ENCODE data around the gene RNF39. TPM values are rescaled to one million over a fixed set of nuclear protein-coding genes. Genes with fewer than 3 reads are reported as not detected.

Gene RNF39
- total and polyA plus RNA-seq, 2 of the 13 experiments (the other 11 are each of a cell fraction or from before 2014, with no cell fraction given) = 0.13 to 1.8 TPM

DNA sequence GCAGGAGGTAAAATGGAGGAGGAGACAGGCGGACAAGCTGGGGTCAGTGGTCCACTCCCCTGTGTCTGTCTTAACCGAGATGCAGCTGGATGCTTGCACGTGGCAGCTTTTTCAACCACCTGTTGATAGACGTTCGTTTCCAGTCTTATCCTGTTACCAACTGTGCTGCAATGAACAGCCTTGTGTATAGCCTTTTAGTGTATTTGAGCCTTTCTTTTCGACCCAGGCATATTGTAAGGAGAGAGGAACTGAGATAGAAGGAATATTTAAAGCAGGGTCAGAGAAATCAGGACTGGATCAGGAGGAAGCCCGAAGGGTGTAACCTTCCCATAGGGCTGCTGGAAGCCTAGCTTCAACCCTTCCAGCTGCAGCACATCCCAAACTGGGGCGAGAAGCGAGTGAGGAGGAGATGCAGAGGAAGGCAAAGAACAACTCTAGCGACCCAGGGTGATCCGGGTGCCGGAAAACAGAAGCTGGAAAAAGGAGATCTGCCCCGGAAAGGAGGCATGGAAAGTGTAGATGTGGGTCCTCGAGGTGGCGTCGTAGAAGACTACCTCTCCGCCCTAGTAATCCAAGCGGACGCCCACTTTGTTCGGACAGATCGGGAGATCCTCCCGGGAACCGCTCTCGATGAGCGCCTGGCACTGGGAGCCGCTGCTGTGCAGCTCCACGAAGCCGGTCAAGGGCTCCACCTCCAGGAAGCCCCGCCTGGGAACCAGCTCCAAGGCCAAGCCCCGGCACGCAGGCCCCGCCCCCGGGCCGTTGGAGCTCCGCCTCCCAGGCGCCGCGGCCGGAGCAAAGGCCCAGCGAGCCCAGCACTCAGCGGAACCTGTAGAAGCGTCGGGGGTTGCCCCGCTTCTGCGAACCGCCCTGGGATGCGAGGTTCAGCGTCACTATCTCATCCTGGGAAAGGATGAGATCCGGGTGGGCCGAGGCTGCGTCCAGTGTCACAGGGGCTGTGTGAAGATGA, 26.2 kb upstream of the RNF39 start (continued):
- TF ChIP-seq ZNF530 (CRISPR knock-in tag; IDR thresholded peaks at IDR 0.05; ENCODE audit: low read depth) (no peak), MAZ (IDR thresholded peaks at IDR 0.05; ENCODE audit: borderline replicate concordance, low read depth, low read length) (peak; percentile 45; the same call in 1 of the 2 replicates), MAZ (CRISPR knock-in tag; IDR thresholded peaks at IDR 0.05; ENCODE audit: low read depth) (peak; percentile 38), PPARG (CRISPR knock-in tag; conservative IDR thresholded peaks at IDR 0.05) (peak; percentile 26; the same call in 1 of the 2 replicates), ZBTB7A (CRISPR knock-in tag; IDR thresholded peaks at IDR 0.05) (no peak), ARID2 (CRISPR knock-in tag; IDR thresholded peaks at IDR 0.05; ENCODE audit: borderline replicate concordance) (0 out of 2 replicates have a peak, but pooled peaks have one; percentile 10), TGIF2 (CRISPR knock-in tag; IDR thresholded peaks at IDR 0.05) (peak; percentile 53; the same call in 1 of the 2 replicates), ZNF263 (CRISPR knock-in tag; IDR thresholded peaks at IDR 0.05) (no peak), ZBTB33 (CRISPR knock-in tag; IDR thresholded peaks at IDR 0.05) (0 out of 2 replicates have a peak, but pooled peaks have one; percentile 41), ELF3 (CRISPR knock-in tag; IDR thresholded peaks at IDR 0.05) (peak; percentile 90), TEF (CRISPR knock-in tag; IDR thresholded peaks at IDR 0.05) (no peak), ZBTB21 (CRISPR knock-in tag; IDR thresholded peaks at IDR 0.05) (0 out of 2 replicates have a peak, but pooled peaks have one; percentile 12), ATF1 (CRISPR knock-in tag; IDR thresholded peaks at IDR 0.05) (no peak), SATB2 (CRISPR knock-in tag; IDR thresholded peaks at IDR 0.05) (peak; percentile 25; the same call in 1 of the 2 replicates), MZF1 (CRISPR knock-in tag; IDR thresholded peaks at IDR 0.05; ENCODE audit: borderline replicate concordance) (0 out of 2 replicates have a peak, but pooled peaks have one; percentile 50), CHD2 (IDR thresholded peaks at IDR 0.05; ENCODE audit: low read depth, low read length) (no peak)
- TF ChIP-seq, protein P1, sequence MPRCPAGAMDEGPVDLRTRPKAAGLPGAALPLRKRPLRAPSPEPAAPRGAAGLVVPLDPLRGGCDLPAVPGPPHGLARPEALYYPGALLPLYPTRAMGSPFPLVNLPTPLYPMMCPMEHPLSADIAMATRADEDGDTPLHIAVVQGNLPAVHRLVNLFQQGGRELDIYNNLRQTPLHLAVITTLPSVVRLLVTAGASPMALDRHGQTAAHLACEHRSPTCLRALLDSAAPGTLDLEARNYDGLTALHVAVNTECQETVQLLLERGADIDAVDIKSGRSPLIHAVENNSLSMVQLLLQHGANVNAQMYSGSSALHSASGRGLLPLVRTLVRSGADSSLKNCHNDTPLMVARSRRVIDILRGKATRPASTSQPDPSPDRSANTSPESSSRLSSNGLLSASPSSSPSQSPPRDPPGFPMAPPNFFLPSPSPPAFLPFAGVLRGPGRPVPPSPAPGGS (CRISPR knock-in tag; IDR thresholded peaks at IDR 0.05) = no peak; the same call in 1 of the 2 replicates
- TF ChIP-seq, protein P2, sequence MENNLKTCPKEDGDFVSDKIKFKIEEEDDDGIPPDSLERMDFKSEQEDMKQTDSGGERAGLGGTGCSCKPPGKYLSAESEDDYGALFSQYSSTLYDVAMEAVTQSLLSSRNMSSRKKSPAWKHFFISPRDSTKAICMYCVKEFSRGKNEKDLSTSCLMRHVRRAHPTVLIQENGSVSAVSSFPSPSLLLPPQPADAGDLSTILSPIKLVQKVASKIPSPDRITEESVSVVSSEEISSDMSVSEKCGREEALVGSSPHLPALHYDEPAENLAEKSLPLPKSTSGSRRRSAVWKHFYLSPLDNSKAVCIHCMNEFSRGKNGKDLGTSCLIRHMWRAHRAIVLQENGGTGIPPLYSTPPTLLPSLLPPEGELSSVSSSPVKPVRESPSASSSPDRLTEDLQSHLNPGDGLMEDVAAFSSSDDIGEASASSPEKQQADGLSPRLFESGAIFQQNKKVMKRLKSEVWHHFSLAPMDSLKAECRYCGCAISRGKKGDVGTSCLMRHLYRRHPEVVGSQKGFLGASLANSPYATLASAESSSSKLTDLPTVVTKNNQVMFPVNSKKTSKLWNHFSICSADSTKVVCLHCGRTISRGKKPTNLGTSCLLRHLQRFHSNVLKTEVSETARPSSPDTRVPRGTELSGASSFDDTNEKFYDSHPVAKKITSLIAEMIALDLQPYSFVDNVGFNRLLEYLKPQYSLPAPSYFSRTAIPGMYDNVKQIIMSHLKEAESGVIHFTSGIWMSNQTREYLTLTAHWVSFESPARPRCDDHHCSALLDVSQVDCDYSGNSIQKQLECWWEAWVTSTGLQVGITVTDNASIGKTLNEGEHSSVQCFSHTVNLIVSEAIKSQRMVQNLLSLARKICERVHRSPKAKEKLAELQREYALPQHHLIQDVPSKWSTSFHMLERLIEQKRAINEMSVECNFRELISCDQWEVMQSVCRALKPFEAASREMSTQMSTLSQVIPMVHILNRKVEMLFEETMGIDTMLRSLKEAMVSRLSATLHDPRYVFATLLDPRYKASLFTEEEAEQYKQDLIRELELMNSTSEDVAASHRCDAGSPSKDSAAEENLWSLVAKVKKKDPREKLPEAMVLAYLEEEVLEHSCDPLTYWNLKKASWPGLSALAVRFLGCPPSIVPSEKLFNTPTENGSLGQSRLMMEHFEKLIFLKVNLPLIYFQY (CRISPR knock-in tag; IDR thresholded peaks at IDR 0.05; ENCODE audit: borderline replicate concordance) = peak; percentile 99

Measured in HepG2 (cell line).